ENCODE measurements around the gene SLC35D1.

Gene SLC35D1

GRCh38 chr1:67019121-67019520 lies 34.8 kb downstream of the SLC35D1 start:
- no peak for ATAC-seq

GRCh38 chr1:67018574-67018973 lies 35.4 kb downstream of the SLC35D1 start:
- TF ChIP-seq OSR1 (CRISPR knock-in tag; IDR thresholded peaks at IDR 0.05) (no peak), ZNF565 (CRISPR knock-in tag; conservative IDR thresholded peaks at IDR 0.05; ENCODE audit: low read depth) (no peak), ZNF70 (CRISPR knock-in tag; IDR thresholded peaks at IDR 0.05) (no peak), ISL1 (CRISPR knock-in tag; IDR thresholded peaks at IDR 0.05) (no peak), ZFP30 (CRISPR knock-in tag; IDR thresholded peaks at IDR 0.05) (no peak), PPARA (CRISPR knock-in tag; IDR thresholded peaks at IDR 0.05; ENCODE audit: borderline replicate concordance) (no peak), TOX (CRISPR knock-in tag; IDR thresholded peaks at IDR 0.05; ENCODE audit: borderline replicate concordance) (no peak)
- TF ChIP-seq, protein P1, sequence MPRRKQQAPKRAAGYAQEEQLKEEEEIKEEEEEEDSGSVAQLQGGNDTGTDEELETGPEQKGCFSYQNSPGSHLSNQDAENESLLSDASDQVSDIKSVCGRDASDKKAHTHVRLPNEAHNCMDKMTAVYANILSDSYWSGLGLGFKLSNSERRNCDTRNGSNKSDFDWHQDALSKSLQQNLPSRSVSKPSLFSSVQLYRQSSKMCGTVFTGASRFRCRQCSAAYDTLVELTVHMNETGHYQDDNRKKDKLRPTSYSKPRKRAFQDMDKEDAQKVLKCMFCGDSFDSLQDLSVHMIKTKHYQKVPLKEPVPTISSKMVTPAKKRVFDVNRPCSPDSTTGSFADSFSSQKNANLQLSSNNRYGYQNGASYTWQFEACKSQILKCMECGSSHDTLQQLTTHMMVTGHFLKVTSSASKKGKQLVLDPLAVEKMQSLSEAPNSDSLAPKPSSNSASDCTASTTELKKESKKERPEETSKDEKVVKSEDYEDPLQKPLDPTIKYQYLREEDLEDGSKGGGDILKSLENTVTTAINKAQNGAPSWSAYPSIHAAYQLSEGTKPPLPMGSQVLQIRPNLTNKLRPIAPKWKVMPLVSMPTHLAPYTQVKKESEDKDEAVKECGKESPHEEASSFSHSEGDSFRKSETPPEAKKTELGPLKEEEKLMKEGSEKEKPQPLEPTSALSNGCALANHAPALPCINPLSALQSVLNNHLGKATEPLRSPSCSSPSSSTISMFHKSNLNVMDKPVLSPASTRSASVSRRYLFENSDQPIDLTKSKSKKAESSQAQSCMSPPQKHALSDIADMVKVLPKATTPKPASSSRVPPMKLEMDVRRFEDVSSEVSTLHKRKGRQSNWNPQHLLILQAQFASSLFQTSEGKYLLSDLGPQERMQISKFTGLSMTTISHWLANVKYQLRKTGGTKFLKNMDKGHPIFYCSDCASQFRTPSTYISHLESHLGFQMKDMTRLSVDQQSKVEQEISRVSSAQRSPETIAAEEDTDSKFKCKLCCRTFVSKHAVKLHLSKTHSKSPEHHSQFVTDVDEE (CRISPR knock-in tag; IDR thresholded peaks at IDR 0.05): no peak
- no peak for ATAC-seq

More at GRCh38 chr1:67019121-67019520, 34.8 kb downstream of the SLC35D1 start:
- TF ChIP-seq ZNF565 (CRISPR knock-in tag; conservative IDR thresholded peaks at IDR 0.05; ENCODE audit: low read depth): no peak
- no peak for TF ChIP-seq TOX (CRISPR knock-in tag; IDR thresholded peaks at IDR 0.05; ENCODE audit: borderline replicate concordance)
- no peak for TF ChIP-seq PATZ1 (CRISPR knock-in tag; IDR thresholded peaks at IDR 0.05; ENCODE audit: borderline replicate concordance)
- TF ChIP-seq ARNTL (CRISPR knock-in tag; IDR thresholded peaks at IDR 0.05; ENCODE audit: borderline replicate concordance, low read depth): no peak
- TF ChIP-seq, protein P1 (CRISPR knock-in tag; IDR thresholded peaks at IDR 0.05): no peak
- TF ChIP-seq ESRRG (CRISPR knock-in tag; IDR thresholded peaks at IDR 0.05): no peak
- no peak for TF ChIP-seq ZNF8 (CRISPR knock-in tag; IDR thresholded peaks at IDR 0.05)
- no peak for TF ChIP-seq PPARA (CRISPR knock-in tag; IDR thresholded peaks at IDR 0.05; ENCODE audit: borderline replicate concordance)
- TF ChIP-seq SNAI2 (CRISPR knock-in tag; IDR thresholded peaks at IDR 0.05): no peak
- no peak for TF ChIP-seq ZC3H10 (CRISPR knock-in tag; IDR thresholded peaks at IDR 0.05)
- TF ChIP-seq ISL1 (CRISPR knock-in tag; IDR thresholded peaks at IDR 0.05): no peak

- ATAC-seq: peak; percentile 52; the same call in 2 of the 3 replicates
- TF ChIP-seq ISL1 (CRISPR knock-in tag; IDR thresholded peaks at IDR 0.05): no peak
These were observed 40.4 kb downstream of the SLC35D1 start for GRCh38 chr1:67013573-67013972.

GRCh38 chr1:67009792-67010191 lies 44.2 kb downstream of the SLC35D1 start:
- ATAC-seq: no peak
- TF ChIP-seq, protein P2, sequence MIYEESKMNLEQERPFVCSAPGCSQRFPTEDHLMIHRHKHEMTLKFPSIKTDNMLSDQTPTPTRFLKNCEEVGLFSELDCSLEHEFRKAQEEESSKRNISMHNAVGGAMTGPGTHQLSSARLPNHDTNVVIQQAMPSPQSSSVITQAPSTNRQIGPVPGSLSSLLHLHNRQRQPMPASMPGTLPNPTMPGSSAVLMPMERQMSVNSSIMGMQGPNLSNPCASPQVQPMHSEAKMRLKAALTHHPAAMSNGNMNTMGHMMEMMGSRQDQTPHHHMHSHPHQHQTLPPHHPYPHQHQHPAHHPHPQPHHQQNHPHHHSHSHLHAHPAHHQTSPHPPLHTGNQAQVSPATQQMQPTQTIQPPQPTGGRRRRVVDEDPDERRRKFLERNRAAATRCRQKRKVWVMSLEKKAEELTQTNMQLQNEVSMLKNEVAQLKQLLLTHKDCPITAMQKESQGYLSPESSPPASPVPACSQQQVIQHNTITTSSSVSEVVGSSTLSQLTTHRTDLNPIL (CRISPR knock-in tag; IDR thresholded peaks at IDR 0.05; ENCODE audit: low read depth): no peak
- TF ChIP-seq ZNF8 (CRISPR knock-in tag; IDR thresholded peaks at IDR 0.05): peak; percentile 63

GRCh38 chr1:67005068-67005467 lies 48.9 kb downstream of the SLC35D1 start:
- no peak for TF ChIP-seq TOX (CRISPR knock-in tag; IDR thresholded peaks at IDR 0.05; ENCODE audit: borderline replicate concordance)
- no peak for TF ChIP-seq ZFP30 (CRISPR knock-in tag; IDR thresholded peaks at IDR 0.05)
- TF ChIP-seq GLIS3 (CRISPR knock-in tag; IDR thresholded peaks at IDR 0.05): no peak
- TF ChIP-seq RARB (CRISPR knock-in tag; IDR thresholded peaks at IDR 0.05): no peak
- TF ChIP-seq ESRRG (CRISPR knock-in tag; IDR thresholded peaks at IDR 0.05): no peak
- no peak for TF ChIP-seq ARNTL (CRISPR knock-in tag; IDR thresholded peaks at IDR 0.05; ENCODE audit: borderline replicate concordance, low read depth)
- no peak for TF ChIP-seq CSDC2 (CRISPR knock-in tag; IDR thresholded peaks at IDR 0.05)
- ATAC-seq: no peak

Data from SK-N-SH treated with all-trans-retinoic acid at 6 μM for 48 hours (cell line).